ENCODE results near the gene BNC1. TPM values are rescaled to one million over a fixed set of nuclear protein-coding genes. Genes with fewer than 3 reads are reported as not detected.
A peak's percentile ranks its signal among the peaks of the same experiment; 100 is the strongest.

BNC1 gene
- total and polyA plus RNA-seq, 8 donors, result 0.12 to 4.6 (median 0.55) TPM; not detected in 5

GRCh38 chr15:83305704-83306291 lies 21.3 kb upstream of the BNC1 start:
- Histone ChIP-seq H3K36me3 (no peaks in the 10 kb centered on the region), H3K27me3 (peaks cover 0 to 33% (median 19%) of the 10 kb centered on the region in 3 donors), H3K4me3 (no peak overlapping the region), H3K9me3 (peaks cover 0 to 3% (median 0%) of the 10 kb centered on the region in 4 donors), H3K4me1 (peaks cover 0 to 13% (median 3%) of the 10 kb centered on the region in 4 donors), H3K27ac (no peak overlapping the region)
- 15 to 27% (median 18%) methylated on average over 11 of the region's 11 CpGs for WGBS, 5 donors
- TF ChIP-seq, protein P1, sequence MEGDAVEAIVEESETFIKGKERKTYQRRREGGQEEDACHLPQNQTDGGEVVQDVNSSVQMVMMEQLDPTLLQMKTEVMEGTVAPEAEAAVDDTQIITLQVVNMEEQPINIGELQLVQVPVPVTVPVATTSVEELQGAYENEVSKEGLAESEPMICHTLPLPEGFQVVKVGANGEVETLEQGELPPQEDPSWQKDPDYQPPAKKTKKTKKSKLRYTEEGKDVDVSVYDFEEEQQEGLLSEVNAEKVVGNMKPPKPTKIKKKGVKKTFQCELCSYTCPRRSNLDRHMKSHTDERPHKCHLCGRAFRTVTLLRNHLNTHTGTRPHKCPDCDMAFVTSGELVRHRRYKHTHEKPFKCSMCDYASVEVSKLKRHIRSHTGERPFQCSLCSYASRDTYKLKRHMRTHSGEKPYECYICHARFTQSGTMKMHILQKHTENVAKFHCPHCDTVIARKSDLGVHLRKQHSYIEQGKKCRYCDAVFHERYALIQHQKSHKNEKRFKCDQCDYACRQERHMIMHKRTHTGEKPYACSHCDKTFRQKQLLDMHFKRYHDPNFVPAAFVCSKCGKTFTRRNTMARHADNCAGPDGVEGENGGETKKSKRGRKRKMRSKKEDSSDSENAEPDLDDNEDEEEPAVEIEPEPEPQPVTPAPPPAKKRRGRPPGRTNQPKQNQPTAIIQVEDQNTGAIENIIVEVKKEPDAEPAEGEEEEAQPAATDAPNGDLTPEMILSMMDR (IDR thresholded peaks at IDR 0.05), result no peak
- no peak for TF ChIP-seq POLR2AphosphoS5 (IDR thresholded peaks at IDR 0.05)
- no peak for TF ChIP-seq POLR2A (IDR thresholded peaks at IDR 0.05)
- no peak for TF ChIP-seq EP300 (IDR thresholded peaks at IDR 0.05)
- intact Hi-C loops (cut with DNase I; ENCODE audit: low total_unique reads), result loop anchor here (10.0 kb wide), 1 partner anchor 61 kb away; no protein-coding TSS in a partner anchor
- DNase-seq, result peak in 1 of 2 donors; percentile 78

GRCh38 chr15:83304861-83305703 lies 20.6 kb upstream of the BNC1 start:
- TF ChIP-seq POLR2AphosphoS5 (IDR thresholded peaks at IDR 0.05) (no peak), EP300 (IDR thresholded peaks at IDR 0.05) (no peak), POLR2A (IDR thresholded peaks at IDR 0.05) (no peak)
- TF ChIP-seq, protein P1 (IDR thresholded peaks at IDR 0.05), result no peak
- peaks cover 0 to 13% (median 3%) of the 10 kb centered on the region in 4 donors for H3K4me1 ChIP-seq
- peaks cover 0 to 35% (median 19%) of the 10 kb centered on the region in 3 donors for H3K27me3 ChIP-seq
- H3K36me3 ChIP-seq, result no peaks in the 10 kb centered on the region
- peaks cover 0 to 3% (median 0%) of the 10 kb centered on the region in 4 donors for H3K9me3 ChIP-seq
- intact Hi-C loops (cut with DNase I; ENCODE audit: low total_unique reads), result loop anchor here (10.0 kb wide), 1 partner anchor 60 kb away; no protein-coding TSS in a partner anchor
- no peak overlapping the region for H3K4me3 ChIP-seq
- peak in 1 of 2 donors; percentile 33 for DNase-seq
- H3K27ac ChIP-seq, result no peak overlapping the region
- 49 to 62% (median 55%) methylated on average over 10 of the region's 10 CpGs for WGBS, 5 donors

DNA sequence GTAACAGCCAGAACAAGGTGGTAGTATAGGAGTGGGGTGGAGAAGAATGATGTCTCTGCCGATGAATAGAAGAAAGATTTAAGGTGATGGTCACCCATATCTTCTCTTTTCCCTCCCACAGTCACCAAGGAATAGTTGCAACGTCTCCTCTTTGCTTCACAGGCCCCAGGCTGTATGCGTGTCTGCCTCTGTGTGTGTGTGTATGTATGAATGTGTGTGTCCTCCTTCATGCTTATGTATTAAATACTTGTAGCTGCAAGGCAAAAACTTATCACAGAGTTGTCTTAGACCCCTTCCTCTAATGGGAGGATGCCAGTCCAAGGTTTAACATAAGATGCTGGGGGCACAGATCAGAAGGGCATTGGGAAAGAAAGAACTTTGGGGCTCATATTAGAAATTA lies 19.1 kb upstream of the BNC1 start:
- WGBS, 5 donors, result 75 to 84% (median 80%) methylated on average over 3 of the region's 3 CpGs
- intact Hi-C loops (cut with DNase I; ENCODE audit: low total_unique reads), result loop anchor here (10.0 kb wide), 1 partner anchor 59 kb away; no protein-coding TSS in a partner anchor
- Histone ChIP-seq H3K36me3 (no peaks in the 10 kb centered on the region), H3K27ac (no peak overlapping the region), H3K4me1 (peaks cover 0 to 13% (median 3%) of the 10 kb centered on the region in 4 donors), H3K4me3 (no peak overlapping the region), H3K9me3 (peaks cover 0 to 3% (median 0%) of the 10 kb centered on the region in 4 donors), H3K27me3 (peaks cover 0 to 42% (median 19%) of the 10 kb centered on the region in 3 donors)
- DNase-seq, result no peak
- TF ChIP-seq, protein P1 (IDR thresholded peaks at IDR 0.05), result no peak
- TF ChIP-seq POLR2AphosphoS5 (IDR thresholded peaks at IDR 0.05) (no peak), POLR2A (IDR thresholded peaks at IDR 0.05) (no peak), EP300 (IDR thresholded peaks at IDR 0.05) (no peak)

DNA sequence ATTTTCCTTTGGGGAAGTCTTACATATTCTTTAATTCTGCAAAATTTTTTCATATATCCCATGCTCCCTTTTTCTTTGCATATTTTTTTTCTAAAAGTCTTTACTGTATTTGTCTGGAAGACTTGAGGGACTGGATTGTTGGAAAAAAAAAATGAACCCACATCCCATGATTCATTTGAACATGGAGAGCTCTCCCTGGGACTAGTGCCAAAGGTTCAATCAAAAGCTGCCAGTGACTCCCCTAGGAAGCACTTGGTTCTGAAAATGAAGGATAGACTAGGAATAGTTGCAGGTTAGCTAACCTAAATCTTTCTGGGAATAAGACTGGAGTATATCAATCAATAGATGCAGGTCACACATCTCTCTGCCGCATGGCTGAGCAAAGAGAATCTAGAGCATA lies 16.4 kb upstream of the BNC1 start:
- no peak for TF ChIP-seq POLR2A (IDR thresholded peaks at IDR 0.05)
- TF ChIP-seq, protein P1 (IDR thresholded peaks at IDR 0.05), result no peak
- no peak for TF ChIP-seq POLR2AphosphoS5 (IDR thresholded peaks at IDR 0.05)
- TF ChIP-seq EP300 (IDR thresholded peaks at IDR 0.05), result no peak
- intact Hi-C loops (cut with DNase I; ENCODE audit: low total_unique reads), result loop anchor here (10.0 kb wide), 1 partner anchor 56 kb away; no protein-coding TSS in a partner anchor
- peaks cover 0 to 3% (median 0%) of the 10 kb centered on the region in 4 donors for H3K9me3 ChIP-seq
- no peaks in the 10 kb centered on the region for H3K36me3 ChIP-seq
- peaks cover 0 to 58% (median 15%) of the 10 kb centered on the region in 3 donors for H3K27me3 ChIP-seq
- H3K27ac ChIP-seq, result no peak overlapping the region
- DNase-seq, result no peak
- H3K4me1 ChIP-seq, result peaks cover 0 to 7% (median 1%) of the 10 kb centered on the region in 4 donors
- WGBS, 5 donors, result 92 to 97% (median 94%) methylated on average over 1 of the region's 1 CpG
- H3K4me3 ChIP-seq, result no peak overlapping the region

Data from stomach (tissue), 9 donors.